Activated CD4-positive, alpha-beta T cell treated with anti-CD3 and anti-CD28 coated beads, Interleukin-2, amount 10 ng/mL, durations not matched to agents 7 days and 5 days (primary cell): Measurements from ENCODE around the gene VSX1. TPM values are rescaled to one million over a fixed set of nuclear protein-coding genes. Genes with fewer than 3 reads are reported as not detected.

Experiments used
- CTCF ChIA-PET: fragments of 350-600 bp; sonication (Branson Sonifier 250); formaldehyde crosslinking; loops from one replicate; lab custom pipeline; 2021; ENCODE audit warnings: antibody characterized with exemption; lab: Charles Lee
- POLR2A ChIA-PET: fragments of 350-600 bp; sonication (Branson Sonifier 250); formaldehyde crosslinking; loops from one replicate; lab custom pipeline; 2021; ENCODE audit warnings: antibody characterized with exemption; lab: Charles Lee
- DNase-seq: peaks from one replicate; pipeline ENCODE4 v3.0.0-alpha.2; 2020
- H3K27ac Mint-ChIP-seq: one replicate; pipeline ENCODE4 v1.8.0; 2021; ENCODE audit warnings: mild to moderate bottlenecking, moderate library complexity, mixed read lengths
- H3K27me3 Mint-ChIP-seq: one replicate; pipeline ENCODE4 v1.8.0; 2021; ENCODE audit warnings: mixed read lengths
- H3K36me3 Mint-ChIP-seq: one replicate; pipeline ENCODE4 v1.8.0; 2021; ENCODE audit warnings: low read depth, mixed read lengths
- H3K4me1 Mint-ChIP-seq: one replicate; pipeline ENCODE4 v1.8.0; 2021; ENCODE audit warnings: mixed read lengths
- H3K4me3 Mint-ChIP-seq: one replicate; pipeline ENCODE4 v1.8.0; 2021; ENCODE audit warnings: mild to moderate bottlenecking, moderate library complexity, mixed read lengths
- H3K9me3 Mint-ChIP-seq: one replicate; pipeline ENCODE4 v1.8.0; 2021; ENCODE audit warnings: mixed read lengths
- total RNA-seq, 2 experiments: library from RNA; stranded (reverse); gene quantifications; one replicate each; pipeline ENCODE4 v1.2.3, GENCODE V29; 2021

Gene VSX1
- total RNA-seq, 2 experiments from 2014 or later = not detected

DNA sequence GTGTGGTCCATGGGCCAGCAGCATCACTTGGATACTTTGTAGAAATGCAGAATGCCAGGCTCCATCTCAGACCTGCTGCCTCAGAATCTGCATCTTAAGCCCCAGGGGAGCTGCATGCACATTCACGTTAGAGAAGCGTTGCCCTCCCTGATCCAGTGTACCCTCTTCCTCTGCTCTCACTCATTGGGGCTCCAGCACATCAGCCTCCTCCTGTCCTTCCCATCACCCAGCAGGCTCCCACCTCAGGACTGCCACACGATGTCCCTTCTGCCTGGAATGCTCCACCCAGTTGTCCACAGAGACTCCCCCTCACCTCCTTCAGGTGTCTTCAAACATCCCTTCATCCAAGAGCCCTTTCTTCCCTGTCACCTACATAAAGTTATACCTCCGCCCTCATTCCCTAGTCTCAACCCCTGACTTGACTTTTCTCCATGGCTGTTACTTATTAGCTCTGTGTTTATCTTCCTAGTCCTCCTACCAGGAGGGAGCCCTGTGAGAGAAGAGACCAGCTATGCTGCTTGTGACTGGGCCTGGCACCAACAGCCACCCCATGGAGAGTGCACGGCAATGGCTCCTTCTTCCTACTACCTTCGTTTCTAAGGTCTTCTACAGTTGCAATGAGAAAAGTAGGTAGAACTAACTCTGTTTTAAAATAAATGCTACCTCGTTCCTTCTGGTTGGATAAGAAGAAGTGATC, 20.7 kb downstream of the VSX1 start:
- no peaks in the 10 kb centered on the region for H3K9me3 Mint-ChIP-seq
- H3K4me1 Mint-ChIP-seq = peaks cover 23% of the 10 kb centered on the region
- H3K27ac Mint-ChIP-seq = no peak overlapping the region
- POLR2A ChIA-PET = no interaction called here
- no peak overlapping the region for H3K4me3 Mint-ChIP-seq
- peaks cover 18% of the 10 kb centered on the region for H3K27me3 Mint-ChIP-seq
- no peak for DNase-seq
- CTCF ChIA-PET = interaction anchor here (5.6 kb wide), 1 partner anchor 66 kb away, joined by 50 read pairs; no protein-coding TSS in a partner anchor
- H3K36me3 Mint-ChIP-seq = no peaks in the 10 kb centered on the region

DNA sequence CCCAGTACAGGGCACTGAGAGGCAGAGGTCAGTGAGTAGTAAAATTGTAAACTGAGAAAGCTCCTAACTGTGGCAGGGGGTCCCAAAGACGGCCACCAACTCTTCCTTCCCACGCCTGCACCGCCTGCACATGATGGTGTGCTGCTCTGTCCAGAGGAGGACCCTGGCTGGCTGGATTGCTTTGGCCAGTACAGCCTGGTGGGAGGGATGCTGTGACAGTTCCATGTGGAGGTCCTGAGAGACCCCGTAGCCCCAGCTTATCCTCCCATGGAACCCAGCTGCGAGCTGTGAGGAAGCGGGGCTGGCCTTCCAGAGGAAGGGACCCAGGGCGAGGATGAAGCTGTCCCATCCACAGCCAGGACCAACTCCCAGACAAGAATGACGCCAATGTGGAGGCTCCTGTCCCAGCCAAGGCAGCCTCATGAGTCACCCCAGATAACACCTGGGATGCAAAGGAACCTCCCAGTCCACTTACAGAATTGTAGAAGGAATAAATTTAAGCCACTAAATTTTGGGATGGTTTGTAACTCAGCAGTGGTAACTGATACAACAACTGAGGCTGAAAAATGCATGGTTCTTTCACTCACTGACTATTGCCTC, 22.0 kb downstream of the VSX1 start:
- Mint-ChIP-seq H3K9me3 (no peaks in the 10 kb centered on the region), H3K4me3 (no peak overlapping the region), H3K27me3 (peaks cover 18% of the 10 kb centered on the region), H3K4me1 (peaks cover 32% of the 10 kb centered on the region), H3K27ac (peak overlapping the region; percentile 91), H3K36me3 (peaks cover 10% of the 10 kb centered on the region)
- POLR2A ChIA-PET = no interaction called here
- no peak for DNase-seq
- CTCF ChIA-PET = interaction anchor here (0.9 to 2.0 kb wide), 3 partner anchors 16 to 66 kb away, joined by 3 to 7 read pairs (median 3); no protein-coding TSS in a partner anchor

DNA sequence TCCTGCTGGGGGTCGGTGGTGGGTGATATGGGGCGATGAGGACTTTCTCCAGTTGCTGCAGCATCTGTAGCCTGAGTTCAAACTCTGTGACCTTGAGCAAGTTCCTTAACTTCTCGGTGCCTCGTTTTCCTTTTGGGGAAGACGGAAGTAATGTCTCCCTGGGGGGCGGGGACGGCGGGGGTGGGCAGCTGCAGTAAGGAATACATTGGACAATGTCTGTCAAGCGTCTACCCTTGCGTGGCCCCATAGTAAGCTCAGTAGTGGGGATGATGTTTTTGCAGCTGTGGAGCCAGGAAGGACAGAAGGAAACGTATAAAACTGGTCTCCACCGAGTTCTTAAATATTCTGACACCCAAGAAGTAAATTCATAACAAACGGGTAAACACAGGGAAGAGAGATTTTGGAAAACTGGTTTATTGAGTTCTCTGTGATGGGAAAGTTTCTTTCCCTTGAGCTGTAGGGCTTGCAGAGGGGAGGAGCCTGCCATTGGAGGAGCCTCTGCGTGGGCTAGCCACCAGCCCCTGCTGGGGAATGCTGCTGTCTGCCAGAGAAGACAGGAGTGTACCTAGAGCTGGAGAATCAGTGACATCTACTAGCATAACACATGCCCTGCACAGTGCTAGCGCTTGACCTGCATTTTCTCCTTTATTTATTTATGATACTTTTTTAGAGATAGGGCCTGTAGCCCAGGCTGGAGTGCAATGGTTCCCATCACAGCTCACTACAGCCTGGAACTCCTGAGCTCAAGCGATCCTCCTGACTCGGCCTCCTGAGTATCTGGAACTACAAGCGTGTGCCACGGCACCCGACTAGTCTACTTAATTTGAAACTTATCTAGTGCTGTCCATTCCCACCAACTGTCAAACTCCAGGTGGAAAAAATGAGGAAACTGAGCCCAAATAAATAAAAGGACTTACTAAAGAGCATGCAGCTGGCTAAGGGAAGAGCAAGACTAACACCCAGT, 22.8 kb downstream of the VSX1 start:
- Mint-ChIP-seq H3K4me1 (peaks cover 41% of the 10 kb centered on the region), H3K36me3 (peaks cover 14% of the 10 kb centered on the region), H3K9me3 (no peaks in the 10 kb centered on the region), H3K27ac (peak overlapping the region; percentile 91), H3K27me3 (peaks cover 18% of the 10 kb centered on the region), H3K4me3 (peak overlapping the region; percentile 73)
- POLR2A ChIA-PET = interaction anchor here (1.0 kb wide), 1 partner anchor 62 kb away, joined by 3 read pairs; no protein-coding TSS in a partner anchor
- DNase-seq = peak; percentile 18
- CTCF ChIA-PET = interaction anchor here (1.3 to 2.0 kb wide), 2 partner anchors 15 to 65 kb away, joined by 3 to 7 read pairs; no protein-coding TSS in a partner anchor

DNA sequence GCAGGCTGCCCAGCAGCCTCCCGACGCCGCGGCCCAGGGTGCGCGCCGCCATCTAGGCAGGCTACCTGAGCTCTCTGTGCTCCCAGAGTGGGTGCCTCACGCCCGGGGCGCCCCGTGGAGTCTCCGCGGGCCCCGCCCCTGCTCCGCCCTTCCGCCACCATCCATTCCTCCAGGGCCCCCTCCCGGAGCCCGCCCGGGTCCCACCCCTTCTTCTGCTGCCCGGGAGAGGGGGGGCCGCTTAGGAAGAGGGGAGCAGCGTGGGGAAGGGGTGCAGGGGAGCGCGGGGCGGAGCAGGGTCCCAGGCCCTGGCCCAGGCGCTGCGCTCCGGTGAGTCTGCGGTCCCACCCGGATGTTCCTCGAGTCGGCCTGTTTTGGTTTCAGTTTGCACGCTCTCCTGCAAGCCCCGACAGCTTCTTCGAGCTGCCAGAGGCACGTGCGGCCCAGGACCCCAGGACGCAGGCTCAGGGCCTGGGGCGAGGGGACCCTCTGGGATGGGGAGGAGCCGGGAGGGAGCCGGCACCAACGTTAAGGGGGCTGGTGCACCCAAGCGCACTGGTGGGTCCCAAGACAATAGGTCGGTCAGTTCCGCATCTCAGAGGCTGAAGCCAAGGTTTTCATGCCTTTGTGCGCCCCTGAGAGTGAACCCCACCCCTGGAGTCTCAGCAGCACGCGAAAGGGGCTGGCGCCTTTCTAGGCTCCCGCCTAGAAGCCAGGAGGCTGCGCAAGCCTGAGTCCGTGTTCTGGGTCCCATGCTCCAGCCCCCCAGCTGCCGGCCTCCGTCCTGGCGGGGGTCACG, 23.7 kb downstream of the VSX1 start, which contains the start of gene ACSS1:
ACSS1 (minus strand) TSS at position 89 of the 796 bp plus-strand sequence; CDS start at position 52, 37 bp downstream.
- Mint-ChIP-seq H3K27me3 (peaks cover 15% of the 10 kb centered on the region), H3K27ac (peak within 1 kb of the TSS; percentile 94), H3K4me3 (peak within 1 kb of the TSS; percentile 84), H3K4me1 (peaks cover 49% of the 10 kb centered on the region), H3K9me3 (no peaks in the 10 kb centered on the region), H3K36me3 (peaks cover 14% of the 10 kb centered on the region)
- ChIA-PET CTCF (interaction anchor here (0.6 to 2.0 kb wide), 6 partner anchors 9 to 128 kb away, joined by 3 to 7 read pairs (median 4); no protein-coding TSS in a partner anchor), POLR2A (interaction anchor here (0.9 to 1.0 kb wide), 2 partner anchors 22 to 61 kb away, joined by 3 read pairs; no protein-coding TSS in a partner anchor)
- peak; percentile 85 for DNase-seq

DNA sequence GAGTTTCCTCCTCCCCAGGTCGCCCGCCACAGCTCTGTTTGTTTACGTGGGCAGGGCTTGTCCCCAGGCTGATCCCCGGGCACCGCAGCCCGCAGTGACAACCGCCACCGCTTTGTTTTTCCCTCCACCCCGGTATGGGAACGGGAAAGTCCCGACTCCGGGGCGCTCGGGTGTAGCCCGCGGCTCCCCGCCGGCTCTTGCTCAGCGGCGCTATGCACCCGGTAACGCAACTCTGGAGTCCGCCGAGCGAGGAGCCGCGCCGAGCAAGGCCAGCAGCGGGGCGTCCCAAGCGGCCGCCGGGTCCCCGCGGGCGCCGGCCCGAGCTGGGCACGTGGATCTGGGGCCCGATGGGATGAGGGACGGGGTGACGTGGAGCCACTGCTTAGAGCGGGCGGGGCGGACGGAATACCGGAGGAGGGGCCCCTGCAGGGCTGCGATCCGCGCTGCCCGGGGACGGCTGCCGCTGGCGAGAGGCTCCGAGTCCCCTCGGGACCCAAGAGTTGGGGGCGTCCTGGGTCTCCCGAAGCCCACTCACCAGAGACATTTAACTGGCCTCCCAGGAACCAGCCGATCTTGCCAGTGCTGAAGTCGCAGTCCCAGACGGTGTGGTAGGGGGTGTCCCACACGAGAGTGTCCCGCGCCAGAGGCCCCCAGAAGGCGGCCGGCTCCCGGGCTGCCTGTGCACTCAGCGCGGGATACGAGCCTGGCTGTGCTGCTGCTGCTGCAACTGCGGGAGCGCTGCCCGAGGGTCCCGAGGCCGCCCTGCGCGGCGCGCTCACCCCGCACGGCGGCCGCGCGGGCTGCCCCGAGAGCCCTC, 24.5 kb downstream of the VSX1 start:
- H3K27ac Mint-ChIP-seq = peak overlapping the region; percentile 94
- H3K27me3 Mint-ChIP-seq = peaks cover 15% of the 10 kb centered on the region
- H3K4me3 Mint-ChIP-seq = peak overlapping the region; percentile 84
- ChIA-PET POLR2A (interaction anchor here (0.7 to 1.0 kb wide), 3 partner anchors 21 to 103 kb away, joined by 3 read pairs; no protein-coding TSS in a partner anchor), CTCF (interaction anchor here (0.6 to 2.0 kb wide), 6 partner anchors 8 to 127 kb away, joined by 3 to 7 read pairs (median 4); no protein-coding TSS in a partner anchor)
- peaks cover 14% of the 10 kb centered on the region for H3K36me3 Mint-ChIP-seq
- DNase-seq = peak; percentile 81
- peaks cover 55% of the 10 kb centered on the region for H3K4me1 Mint-ChIP-seq
- no peaks in the 10 kb centered on the region for H3K9me3 Mint-ChIP-seq

DNA sequence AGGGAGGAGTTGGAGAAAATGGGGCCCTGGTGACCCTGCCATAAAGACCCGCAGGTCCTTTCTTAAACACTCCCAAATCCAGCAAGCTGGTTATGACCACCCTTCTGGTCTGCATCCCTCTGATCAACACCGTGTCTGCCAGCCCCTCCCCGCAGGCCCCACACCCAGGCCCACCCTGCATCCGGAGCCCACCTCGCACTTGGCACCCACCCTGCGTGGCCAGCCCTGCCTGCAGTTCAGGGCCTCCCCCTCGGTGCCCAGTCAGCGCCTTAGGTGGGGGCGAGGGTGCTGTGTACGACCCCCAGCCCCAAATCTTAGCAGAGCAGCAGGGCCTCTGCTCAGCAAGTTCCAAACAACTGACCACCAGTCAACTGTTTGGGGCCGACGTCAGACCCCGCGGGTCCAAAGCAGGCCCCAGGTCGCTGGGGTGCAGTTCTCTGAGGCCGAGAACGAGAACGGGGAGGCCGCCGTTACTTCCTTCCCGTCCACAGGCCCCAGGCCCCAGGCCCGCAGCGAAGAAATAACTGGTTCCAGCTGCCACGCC, 25.2 kb downstream of the VSX1 start:
- ChIA-PET POLR2A (interaction anchor here (0.7 kb wide), 1 partner anchor 102 kb away, joined by 3 read pairs; no protein-coding TSS in a partner anchor), CTCF (interaction anchor here (0.6 to 1.5 kb wide), 4 partner anchors 8 to 126 kb away, joined by 3 to 4 read pairs (median 4); no protein-coding TSS in a partner anchor)
- no peaks in the 10 kb centered on the region for H3K9me3 Mint-ChIP-seq
- peak overlapping the region; percentile 84 for H3K4me3 Mint-ChIP-seq
- peaks cover 15% of the 10 kb centered on the region for H3K27me3 Mint-ChIP-seq
- peaks cover 58% of the 10 kb centered on the region for H3K4me1 Mint-ChIP-seq
- peak overlapping the region; percentile 94 for H3K27ac Mint-ChIP-seq
- peaks cover 15% of the 10 kb centered on the region for H3K36me3 Mint-ChIP-seq
- no peak for DNase-seq

DNA sequence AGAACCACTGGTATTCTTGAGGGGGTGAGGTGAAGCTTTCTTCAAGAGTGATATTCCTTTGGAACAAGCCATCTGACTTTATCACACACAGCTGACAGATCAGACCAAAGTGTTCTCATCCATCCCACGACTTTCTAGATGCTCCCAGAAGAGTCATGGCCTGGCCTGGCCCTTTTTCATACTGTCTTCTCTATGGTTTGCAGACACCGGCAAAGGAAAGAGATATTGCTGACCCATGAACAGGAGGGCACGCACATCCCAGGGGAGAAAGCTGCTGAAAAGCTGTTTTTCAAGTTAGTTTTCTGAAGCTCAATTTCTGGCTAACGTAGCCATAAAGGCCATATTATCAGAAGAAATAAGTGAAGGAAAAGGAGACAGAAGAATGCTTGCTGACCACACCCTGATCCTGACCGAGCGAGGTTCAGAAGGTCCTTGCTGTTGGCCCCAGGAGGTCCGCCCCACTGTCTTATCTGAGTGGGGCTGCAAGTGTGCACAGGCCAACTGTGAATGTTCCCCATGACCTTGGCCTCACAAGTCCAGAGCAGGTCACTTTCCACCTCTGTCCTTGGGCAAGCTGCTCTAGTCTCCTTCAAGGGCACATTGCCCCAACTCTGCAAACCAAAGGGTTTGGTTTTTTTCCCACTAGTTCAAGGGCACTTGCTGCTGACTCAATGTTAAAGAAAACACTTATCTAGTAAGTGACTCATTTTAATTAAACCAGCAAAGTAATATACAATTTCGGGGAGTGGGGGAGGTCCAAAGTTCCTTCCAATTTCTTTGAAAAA, 26.0 kb downstream of the VSX1 start:
- DNase-seq = no peak
- Mint-ChIP-seq H3K4me3 (peak overlapping the region; percentile 84), H3K36me3 (peaks cover 15% of the 10 kb centered on the region), H3K4me1 (peaks cover 61% of the 10 kb centered on the region), H3K9me3 (no peaks in the 10 kb centered on the region), H3K27me3 (peaks cover 7% of the 10 kb centered on the region), H3K27ac (peak overlapping the region; percentile 94)
- POLR2A ChIA-PET = no interaction called here
- CTCF ChIA-PET = no interaction called here

DNA sequence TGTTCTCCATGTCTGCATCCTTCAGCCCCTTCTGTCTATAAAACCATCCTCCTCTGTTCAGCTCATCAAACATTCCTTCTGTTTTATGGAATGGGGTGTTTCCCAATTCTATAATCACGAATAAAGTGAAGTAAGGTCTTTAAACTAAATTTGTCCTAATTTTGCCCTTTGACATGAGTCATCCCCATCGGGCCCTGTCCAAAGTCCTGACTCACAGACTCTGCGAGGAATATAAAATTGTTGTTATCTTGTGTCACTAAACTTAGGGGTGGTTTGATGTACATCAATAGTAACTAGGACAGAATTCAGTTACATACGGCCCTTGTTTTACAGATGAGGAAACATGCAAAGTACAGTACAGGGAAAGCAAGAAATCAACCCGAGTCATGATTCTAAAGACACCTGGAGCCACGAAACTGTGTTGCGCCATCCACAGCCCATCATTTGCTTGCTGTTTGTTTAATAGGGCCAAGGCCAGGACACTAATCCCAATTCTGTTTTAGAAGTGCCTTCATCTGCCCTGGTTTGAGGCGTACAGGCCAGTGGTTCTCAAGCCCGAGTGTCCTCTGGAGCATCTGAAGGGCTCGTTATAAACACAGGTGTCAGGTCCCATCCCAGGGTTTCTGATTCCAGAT, 26.8 kb downstream of the VSX1 start:
- no peaks in the 10 kb centered on the region for H3K27me3 Mint-ChIP-seq
- CTCF ChIA-PET = interaction anchor here (0.8 to 1.3 kb wide), 2 partner anchors 9 to 24 kb away, joined by 3 to 4 read pairs; no protein-coding TSS in a partner anchor
- DNase-seq = no peak
- peaks cover 58% of the 10 kb centered on the region for H3K4me1 Mint-ChIP-seq
- POLR2A ChIA-PET = no interaction called here
- H3K36me3 Mint-ChIP-seq = peaks cover 15% of the 10 kb centered on the region
- H3K9me3 Mint-ChIP-seq = no peaks in the 10 kb centered on the region
- no peak overlapping the region for H3K27ac Mint-ChIP-seq
- peak overlapping the region; percentile 84 for H3K4me3 Mint-ChIP-seq

DNA sequence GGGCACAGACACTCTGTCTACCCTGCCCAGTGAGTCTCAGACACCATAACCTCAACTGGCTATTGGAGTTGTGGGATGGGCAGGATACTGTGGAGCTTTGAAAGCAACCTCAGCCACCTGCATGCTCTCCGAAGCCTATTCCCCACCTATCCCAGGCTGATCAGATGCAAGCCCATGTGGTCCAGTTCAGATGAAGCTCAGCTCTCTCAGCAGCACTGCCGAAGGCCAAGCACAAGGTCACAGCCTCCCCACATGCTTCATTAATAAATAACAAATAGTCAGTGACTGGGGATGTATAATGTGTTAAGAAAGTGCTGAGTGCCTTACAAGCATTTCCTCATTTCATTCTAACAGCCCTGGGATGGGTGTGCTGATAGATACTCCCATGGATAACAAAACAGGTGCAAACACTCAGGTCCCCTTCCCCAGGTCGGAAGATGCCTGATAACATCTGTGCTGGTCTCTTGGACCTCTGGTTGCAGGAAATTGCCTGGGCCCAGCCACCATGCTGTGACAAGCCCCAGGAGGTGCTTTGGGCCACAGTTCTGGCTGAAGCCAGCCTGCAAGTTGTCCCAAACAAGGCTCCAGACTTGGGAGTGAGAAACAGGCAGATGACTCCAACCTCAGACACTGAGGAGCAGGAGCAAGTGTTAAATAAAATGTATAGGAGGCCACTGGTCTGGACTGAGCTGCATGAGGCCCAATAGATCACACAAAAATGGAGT, 27.7 kb downstream of the VSX1 start:
- no peak overlapping the region for H3K27ac Mint-ChIP-seq
- DNase-seq = no peak

More for the DNA sequence above, 27.7 kb downstream of the VSX1 start:
- no peaks in the 10 kb centered on the region for H3K9me3 Mint-ChIP-seq
- no peak overlapping the region for H3K4me3 Mint-ChIP-seq
- no peaks in the 10 kb centered on the region for H3K27me3 Mint-ChIP-seq
- H3K36me3 Mint-ChIP-seq = peaks cover 15% of the 10 kb centered on the region
- ChIA-PET POLR2A (no interaction called here), CTCF (interaction anchor here (0.5 to 1.3 kb wide), 4 partner anchors 9 to 1072 kb away, joined by 3 to 5 read pairs (median 4); no protein-coding TSS in a partner anchor)
- peaks cover 57% of the 10 kb centered on the region for H3K4me1 Mint-ChIP-seq
